ENCODE results near the gene LRP1B. TPM values are rescaled to one million over a fixed set of nuclear protein-coding genes. Genes with fewer than 3 reads are reported as not detected.

Gene LRP1B
- total RNA-seq, 1 donor from 2014 or later, result 1.7 TPM

DNA sequence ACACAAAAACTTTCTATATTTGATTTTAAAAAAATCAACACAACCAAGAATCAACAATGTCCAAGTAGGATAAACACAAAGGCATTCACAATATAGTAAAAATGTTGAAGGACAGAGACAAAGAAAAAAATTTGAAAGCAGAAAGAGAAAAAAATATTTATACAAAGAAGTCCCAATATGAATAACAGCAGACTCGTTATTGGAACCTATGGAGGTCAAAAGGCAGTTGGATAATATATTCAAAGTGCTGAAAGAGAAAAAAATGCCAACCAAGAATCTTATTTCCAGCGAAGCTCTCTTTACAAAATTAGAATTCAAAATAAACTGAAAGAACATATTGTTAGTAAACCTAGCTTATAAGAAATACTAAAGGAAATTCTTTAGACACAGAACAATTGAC, 859.5 kb downstream of the LRP1B start:
- Mint-ChIP-seq H3K36me3 (peaks cover 6% of the 10 kb centered on the region), H3K27me3 (ENCODE audit: low read depth) (no peaks in the 10 kb centered on the region), H3K4me3 (no peak overlapping the region), H3K4me1 (no peaks in the 10 kb centered on the region), H3K27ac (no peak overlapping the region), H3K9me3 (peaks cover 56% of the 10 kb centered on the region)
- TF ChIP-seq CTCF (IDR thresholded peaks at IDR 0.05; ENCODE audit: unreplicated experiment), result no peak
- no peak for DNase-seq (ENCODE audit: low spot score in 2 of 2, unreplicated experiment in 2 of 2)

GRCh38 chr2:141264848-141265247, 866.0 kb downstream of the LRP1B start:
- Mint-ChIP-seq H3K4me3 (no peak overlapping the region), H3K36me3 (no peaks in the 10 kb centered on the region), H3K27ac (no peak overlapping the region), H3K27me3 (ENCODE audit: low read depth) (no peaks in the 10 kb centered on the region), H3K4me1 (no peaks in the 10 kb centered on the region), H3K9me3 (peaks cover 22% of the 10 kb centered on the region)
- no peak for TF ChIP-seq CTCF (IDR thresholded peaks at IDR 0.05; ENCODE audit: unreplicated experiment)
- DNase-seq (ENCODE audit: low spot score in 2 of 2, unreplicated experiment in 2 of 2), result no peak

- Mint-ChIP-seq H3K4me3 (no peak overlapping the region), H3K4me1 (no peaks in the 10 kb centered on the region), H3K9me3 (peaks cover 5% of the 10 kb centered on the region), H3K27ac (no peak overlapping the region), H3K36me3 (no peaks in the 10 kb centered on the region), H3K27me3 (ENCODE audit: low read depth) (no peaks in the 10 kb centered on the region)
- no peak for TF ChIP-seq CTCF (IDR thresholded peaks at IDR 0.05; ENCODE audit: unreplicated experiment)
- no peak for DNase-seq (ENCODE audit: low spot score in 2 of 2, unreplicated experiment in 2 of 2)
These were observed 869.9 kb downstream of the LRP1B start for GRCh38 chr2:141260911-141261310.

- no peaks in the 10 kb centered on the region for H3K9me3 Mint-ChIP-seq
- no peak overlapping the region for H3K4me3 Mint-ChIP-seq
- no peaks in the 10 kb centered on the region for H3K36me3 Mint-ChIP-seq
- H3K27me3 Mint-ChIP-seq (ENCODE audit: low read depth), result no peaks in the 10 kb centered on the region
- no peak for TF ChIP-seq CTCF (IDR thresholded peaks at IDR 0.05; ENCODE audit: unreplicated experiment)
- DNase-seq (ENCODE audit: low spot score in 2 of 2, unreplicated experiment in 2 of 2), result no peak
- H3K4me1 Mint-ChIP-seq, result no peaks in the 10 kb centered on the region
- H3K27ac Mint-ChIP-seq, result no peak overlapping the region
These were observed 871.1 kb downstream of the LRP1B start for GRCh38 chr2:141259683-141260082.

DNA sequence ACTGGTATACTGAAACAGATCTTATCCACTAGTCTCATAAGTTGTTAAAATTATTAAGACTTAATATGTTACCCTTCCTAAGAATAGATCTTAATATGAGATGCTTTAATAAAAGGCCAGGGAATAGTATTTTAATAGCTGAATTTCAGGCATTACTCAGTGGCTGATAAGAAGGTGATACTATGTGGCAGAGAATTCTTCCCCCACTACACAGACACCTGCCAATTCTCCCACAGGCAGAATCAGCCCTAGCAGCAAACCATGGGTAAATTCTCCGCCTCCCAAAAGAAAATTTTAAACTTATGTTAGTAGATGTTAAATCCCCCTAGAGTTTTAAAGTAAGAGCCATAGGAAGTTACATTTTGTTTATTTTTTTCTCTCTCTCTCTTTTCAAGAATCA, 888.8 kb downstream of the LRP1B start:
- peaks cover 5% of the 10 kb centered on the region for H3K4me1 Mint-ChIP-seq
- no peaks in the 10 kb centered on the region for H3K9me3 Mint-ChIP-seq
- H3K36me3 Mint-ChIP-seq, result no peaks in the 10 kb centered on the region
- H3K4me3 Mint-ChIP-seq, result no peak overlapping the region
- no peak overlapping the region for H3K27ac Mint-ChIP-seq
- H3K27me3 Mint-ChIP-seq (ENCODE audit: low read depth), result no peaks in the 10 kb centered on the region
- TF ChIP-seq CTCF (IDR thresholded peaks at IDR 0.05; ENCODE audit: unreplicated experiment), result no peak
- DNase-seq (ENCODE audit: low spot score in 2 of 2, unreplicated experiment in 2 of 2), result no peak

GRCh38 chr2:141226560-141226959, 904.3 kb downstream of the LRP1B start:
- no peak overlapping the region for H3K4me3 Mint-ChIP-seq
- no peaks in the 10 kb centered on the region for H3K27me3 Mint-ChIP-seq (ENCODE audit: low read depth)
- TF ChIP-seq CTCF (IDR thresholded peaks at IDR 0.05; ENCODE audit: unreplicated experiment), result no peak
- peaks cover 4% of the 10 kb centered on the region for H3K36me3 Mint-ChIP-seq
- no peak overlapping the region for H3K27ac Mint-ChIP-seq
- no peak for DNase-seq (ENCODE audit: low spot score in 2 of 2, unreplicated experiment in 2 of 2)
- H3K9me3 Mint-ChIP-seq, result peaks cover 27% of the 10 kb centered on the region
- H3K4me1 Mint-ChIP-seq, result no peaks in the 10 kb centered on the region
